ENCODE results near the gene STARD13.

The STARD13 gene

GRCh38 chr13:33116321-33117010 is 169.1 kb downstream of the STARD13 start:
- no peak for DNase-seq (ENCODE audit: low read depth, low spot score)
- H3K27me3 ChIP-seq (ENCODE audit: control insufficient read depth, insufficient read depth, low read length): no peaks in the 10 kb centered on the region
- H3K36me3 ChIP-seq (ENCODE audit: control insufficient read depth, insufficient read depth, low read length): no peaks in the 10 kb centered on the region
- H3K9me3 ChIP-seq (ENCODE audit: control insufficient read depth, insufficient read depth, low read length): no peaks in the 10 kb centered on the region
- no peak overlapping the region for H3K27ac ChIP-seq (ENCODE audit: low read length)
- WGBS (ENCODE audit: insufficient coverage, insufficient read length): no CpG with 5 or more reads among the region's 2 CpGs
- H3K4me3 ChIP-seq (ENCODE audit: low read length): no peak overlapping the region
- H3K4me1 ChIP-seq (ENCODE audit: control insufficient read depth, insufficient read depth, low read length): no peaks in the 10 kb centered on the region

GRCh38 chr13:33115274-33115673 is 170.3 kb downstream of the STARD13 start:
- Histone ChIP-seq H3K4me3 (ENCODE audit: low read length) (no peak overlapping the region), H3K9me3 (ENCODE audit: control insufficient read depth, insufficient read depth, low read length) (no peaks in the 10 kb centered on the region), H3K36me3 (ENCODE audit: control insufficient read depth, insufficient read depth, low read length) (no peaks in the 10 kb centered on the region), H3K4me1 (ENCODE audit: control insufficient read depth, insufficient read depth, low read length) (no peaks in the 10 kb centered on the region), H3K27ac (ENCODE audit: low read length) (no peak overlapping the region), H3K27me3 (ENCODE audit: control insufficient read depth, insufficient read depth, low read length) (no peaks in the 10 kb centered on the region)
- WGBS (ENCODE audit: insufficient coverage, insufficient read length): no CpG with 5 or more reads among the region's 2 CpGs
- no peak for DNase-seq (ENCODE audit: low read depth, low spot score)

- WGBS (ENCODE audit: insufficient coverage, insufficient read length): no CpG with 5 or more reads among the region's 5 CpGs
- Histone ChIP-seq H3K4me3 (ENCODE audit: low read length) (no peak overlapping the region), H3K27me3 (ENCODE audit: control insufficient read depth, insufficient read depth, low read length) (no peaks in the 10 kb centered on the region), H3K4me1 (ENCODE audit: control insufficient read depth, insufficient read depth, low read length) (no peaks in the 10 kb centered on the region), H3K27ac (ENCODE audit: low read length) (no peak overlapping the region), H3K36me3 (ENCODE audit: control insufficient read depth, insufficient read depth, low read length) (no peaks in the 10 kb centered on the region), H3K9me3 (ENCODE audit: control insufficient read depth, insufficient read depth, low read length) (no peaks in the 10 kb centered on the region)
- DNase-seq (ENCODE audit: low read depth, low spot score): no peak
Measured at GRCh38 chr13:33114146-33114545, 171.4 kb downstream of the STARD13 start.

GRCh38 chr13:33112766-33113165 is 172.8 kb downstream of the STARD13 start:
- Histone ChIP-seq H3K4me3 (ENCODE audit: low read length) (no peak overlapping the region), H3K36me3 (ENCODE audit: control insufficient read depth, insufficient read depth, low read length) (no peaks in the 10 kb centered on the region), H3K27ac (ENCODE audit: low read length) (no peak overlapping the region), H3K4me1 (ENCODE audit: control insufficient read depth, insufficient read depth, low read length) (no peaks in the 10 kb centered on the region), H3K27me3 (ENCODE audit: control insufficient read depth, insufficient read depth, low read length) (no peaks in the 10 kb centered on the region), H3K9me3 (ENCODE audit: control insufficient read depth, insufficient read depth, low read length) (no peaks in the 10 kb centered on the region)
- WGBS (ENCODE audit: insufficient coverage, insufficient read length): no CpG with 5 or more reads among the region's 12 CpGs
- DNase-seq (ENCODE audit: low read depth, low spot score): no peak

- Histone ChIP-seq H3K9me3 (ENCODE audit: control insufficient read depth, insufficient read depth, low read length) (no peaks in the 10 kb centered on the region), H3K4me1 (ENCODE audit: control insufficient read depth, insufficient read depth, low read length) (no peaks in the 10 kb centered on the region), H3K27ac (ENCODE audit: low read length) (no peak overlapping the region), H3K36me3 (ENCODE audit: control insufficient read depth, insufficient read depth, low read length) (no peaks in the 10 kb centered on the region), H3K4me3 (ENCODE audit: low read length) (no peak overlapping the region), H3K27me3 (ENCODE audit: control insufficient read depth, insufficient read depth, low read length) (no peaks in the 10 kb centered on the region)
- WGBS (ENCODE audit: insufficient coverage, insufficient read length): no CpG with 5 or more reads among the region's 9 CpGs
- no peak for DNase-seq (ENCODE audit: low read depth, low spot score)
Measured at GRCh38 chr13:33111414-33112110, 174.0 kb downstream of the STARD13 start.

- Histone ChIP-seq H3K27me3 (ENCODE audit: control insufficient read depth, insufficient read depth, low read length) (no peaks in the 10 kb centered on the region), H3K36me3 (ENCODE audit: control insufficient read depth, insufficient read depth, low read length) (no peaks in the 10 kb centered on the region), H3K4me1 (ENCODE audit: control insufficient read depth, insufficient read depth, low read length) (no peaks in the 10 kb centered on the region), H3K9me3 (ENCODE audit: control insufficient read depth, insufficient read depth, low read length) (no peaks in the 10 kb centered on the region), H3K27ac (ENCODE audit: low read length) (no peak overlapping the region), H3K4me3 (ENCODE audit: low read length) (no peak overlapping the region)
- DNase-seq (ENCODE audit: low read depth, low spot score): no peak
- no CpG with 5 or more reads among the region's 14 CpGs for WGBS (ENCODE audit: insufficient coverage, insufficient read length)
Measured at GRCh38 chr13:33110713-33111413, 174.7 kb downstream of the STARD13 start.

- H3K27ac ChIP-seq (ENCODE audit: low read length): no peak overlapping the region
Measured at GRCh38 chr13:33110386-33110712, 175.2 kb downstream of the STARD13 start.

GRCh38 chr13:33109801-33110200 is 175.8 kb downstream of the STARD13 start:
- Histone ChIP-seq H3K4me3 (ENCODE audit: low read length) (no peak overlapping the region), H3K27me3 (ENCODE audit: control insufficient read depth, insufficient read depth, low read length) (no peaks in the 10 kb centered on the region), H3K4me1 (ENCODE audit: control insufficient read depth, insufficient read depth, low read length) (no peaks in the 10 kb centered on the region), H3K9me3 (ENCODE audit: control insufficient read depth, insufficient read depth, low read length) (no peaks in the 10 kb centered on the region), H3K27ac (ENCODE audit: low read length) (no peak overlapping the region), H3K36me3 (ENCODE audit: control insufficient read depth, insufficient read depth, low read length) (no peaks in the 10 kb centered on the region)
- no CpG with 5 or more reads among the region's 10 CpGs for WGBS (ENCODE audit: insufficient coverage, insufficient read length)
- no peak for DNase-seq (ENCODE audit: low read depth, low spot score)

More at GRCh38 chr13:33110386-33110712, 175.2 kb downstream of the STARD13 start:
- no CpG with 5 or more reads among the region's 5 CpGs for WGBS (ENCODE audit: insufficient coverage, insufficient read length)
- no peak for DNase-seq (ENCODE audit: low read depth, low spot score)
- Histone ChIP-seq H3K4me1 (ENCODE audit: control insufficient read depth, insufficient read depth, low read length) (no peaks in the 10 kb centered on the region), H3K4me3 (ENCODE audit: low read length) (no peak overlapping the region), H3K36me3 (ENCODE audit: control insufficient read depth, insufficient read depth, low read length) (no peaks in the 10 kb centered on the region), H3K9me3 (ENCODE audit: control insufficient read depth, insufficient read depth, low read length) (no peaks in the 10 kb centered on the region), H3K27me3 (ENCODE audit: control insufficient read depth, insufficient read depth, low read length) (no peaks in the 10 kb centered on the region)

- no peaks in the 10 kb centered on the region for H3K36me3 ChIP-seq (ENCODE audit: control insufficient read depth, insufficient read depth, low read length)
- WGBS (ENCODE audit: insufficient coverage, insufficient read length): no CpG with 5 or more reads among the region's 2 CpGs
- no peaks in the 10 kb centered on the region for H3K27me3 ChIP-seq (ENCODE audit: control insufficient read depth, insufficient read depth, low read length)
- H3K9me3 ChIP-seq (ENCODE audit: control insufficient read depth, insufficient read depth, low read length): no peaks in the 10 kb centered on the region
- no peak for DNase-seq (ENCODE audit: low read depth, low spot score)
- no peak overlapping the region for H3K4me3 ChIP-seq (ENCODE audit: low read length)
- no peaks in the 10 kb centered on the region for H3K4me1 ChIP-seq (ENCODE audit: control insufficient read depth, insufficient read depth, low read length)
- H3K27ac ChIP-seq (ENCODE audit: low read length): no peak overlapping the region
Measured at GRCh38 chr13:33109271-33109697, 176.3 kb downstream of the STARD13 start.

GRCh38 chr13:33108620-33109019 is 176.9 kb downstream of the STARD13 start:
- WGBS (ENCODE audit: insufficient coverage, insufficient read length): no CpG with 5 or more reads among the region's 5 CpGs
- Histone ChIP-seq H3K4me1 (ENCODE audit: control insufficient read depth, insufficient read depth, low read length) (no peaks in the 10 kb centered on the region), H3K4me3 (ENCODE audit: low read length) (no peak overlapping the region), H3K27me3 (ENCODE audit: control insufficient read depth, insufficient read depth, low read length) (no peaks in the 10 kb centered on the region), H3K27ac (ENCODE audit: low read length) (no peak overlapping the region), H3K9me3 (ENCODE audit: control insufficient read depth, insufficient read depth, low read length) (no peaks in the 10 kb centered on the region), H3K36me3 (ENCODE audit: control insufficient read depth, insufficient read depth, low read length) (no peaks in the 10 kb centered on the region)
- no peak for DNase-seq (ENCODE audit: low read depth, low spot score)

All from iPS DF 6.9 (cell line).